MV-4-11 (cell line): Measurements from ENCODE around the gene POLE2.
"Not testable (repeated sequence)": the region's sequence is repeated elsewhere in the genome, so short reads cannot be mapped to it uniquely, and the experiment has no call there.

Source experiments
- DNase-seq: peaks from one replicate; lab custom pipeline; 2025; lab: John Stamatoyannopoulos, UW

POLE2 gene

GRCh38 chr14:49659526-49660455, 28.2 kb downstream of the POLE2 start:
- no peak for DNase-seq

- DNase-seq = not testable (repeated sequence)
These were observed 30.5 kb downstream of the POLE2 start for GRCh38 chr14:49657500-49657899.

- no peak for DNase-seq
These were observed 33.5 kb downstream of the POLE2 start for GRCh38 chr14:49654511-49654910.

- no peak for DNase-seq
These were observed 34.5 kb downstream of the POLE2 start for GRCh38 chr14:49653508-49653907.

- no peak for DNase-seq
These were observed 45.9 kb downstream of the POLE2 start for GRCh38 chr14:49642163-49642562.

- no peak for DNase-seq
These were observed 46.3 kb downstream of the POLE2 start for GRCh38 chr14:49641697-49642129.

- DNase-seq = no peak
These were observed 47.2 kb downstream of the POLE2 start for GRCh38 chr14:49640540-49641417.

GRCh38 chr14:49637534-49638078, 50.4 kb downstream of the POLE2 start:
- no peak for DNase-seq

- no peak for DNase-seq
These were observed 51.1 kb downstream of the POLE2 start for GRCh38 chr14:49636866-49637265.

- peak; percentile 46 for DNase-seq
These were observed 53.3 kb downstream of the POLE2 start, which contains the start of gene DNAAF2 for GRCh38 chr14:49634547-49635334. Gene DNAAF2 (minus strand): TSS chr14:49635244. CDS start chr14:49635149, 95 bp downstream.

GRCh38 chr14:49633640-49634546, 54.1 kb downstream of the POLE2 start:
- DNase-seq = peak; percentile 88

- DNase-seq = no peak
These were observed 63.8 kb downstream of the POLE2 start for GRCh38 chr14:49623941-49624839.

- DNase-seq = no peak
These were observed 64.6 kb downstream of the POLE2 start for GRCh38 chr14:49623387-49623786.

GRCh38 chr14:49622022-49622607, 65.9 kb downstream of the POLE2 start:
- DNase-seq = no peak

GRCh38 chr14:49621114-49621881, 66.7 kb downstream of the POLE2 start:
- DNase-seq = peak; percentile 74

GRCh38 chr14:49620182-49621113, 67.6 kb downstream of the POLE2 start, which contains the start of the genes MGAT2 and RPL36AL:
Gene MGAT2 (plus strand): TSS chr14:49620799. CDS start chr14:49621269, 470 bp downstream.
Gene RPL36AL (minus strand): TSS chr14:49620626. CDS start chr14:49619104, 1,522 bp downstream.
- DNase-seq = peak; percentile 97

- no peak for DNase-seq
These were observed 68.3 kb downstream of the POLE2 start for GRCh38 chr14:49619730-49620129.
